ENCODE results near the gene PTGER4.

PTGER4 gene

DNA sequence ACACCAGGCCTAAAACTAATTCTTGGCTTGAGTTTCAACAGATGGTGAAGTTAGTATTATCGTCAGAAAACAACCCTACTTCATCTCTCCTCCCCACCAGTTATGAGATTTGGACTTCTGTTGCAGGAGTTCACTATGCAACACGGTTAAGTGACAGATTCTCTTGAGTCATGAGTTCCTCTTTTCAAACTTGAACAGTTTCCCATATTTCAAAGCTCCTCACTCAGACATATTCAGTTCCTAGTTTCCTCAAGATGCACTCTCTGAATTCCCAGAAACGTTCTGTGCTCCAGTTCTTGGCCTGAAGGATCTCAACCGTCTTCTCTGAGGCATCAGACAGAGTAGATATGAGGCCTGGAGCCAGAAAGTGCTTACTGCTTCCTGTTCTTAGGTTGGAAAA lies 7.3 kb upstream of the PTGER4 start:
- DNase-seq: no peak

DNA sequence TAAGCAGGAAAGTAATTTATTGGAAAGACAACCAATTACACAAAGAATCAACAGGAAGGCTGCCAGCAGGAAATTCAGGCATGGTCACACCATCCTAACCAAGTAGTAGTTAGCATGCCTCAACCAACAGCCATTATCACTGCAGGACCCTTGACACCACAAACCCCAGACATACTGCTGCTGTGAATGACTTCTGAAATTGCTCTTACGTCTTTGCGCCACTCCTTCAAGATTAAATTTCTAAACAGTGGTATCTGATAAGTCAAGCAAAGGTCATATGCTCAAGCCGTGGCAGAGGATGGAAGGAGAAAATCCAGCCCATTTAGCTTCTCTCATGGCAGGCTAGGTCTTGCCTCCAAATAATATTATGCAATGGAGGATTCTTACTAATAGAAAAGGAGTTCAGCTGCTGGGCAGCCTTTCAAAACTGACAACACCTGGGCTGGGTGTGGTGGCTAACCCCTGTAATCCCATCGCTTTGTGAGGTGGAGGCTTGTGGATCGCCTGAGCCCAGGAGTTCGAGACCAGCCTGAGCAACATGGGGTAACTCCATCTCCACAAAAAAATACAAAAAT lies 5.0 kb upstream of the PTGER4 start:
- DNase-seq: no peak

DNA sequence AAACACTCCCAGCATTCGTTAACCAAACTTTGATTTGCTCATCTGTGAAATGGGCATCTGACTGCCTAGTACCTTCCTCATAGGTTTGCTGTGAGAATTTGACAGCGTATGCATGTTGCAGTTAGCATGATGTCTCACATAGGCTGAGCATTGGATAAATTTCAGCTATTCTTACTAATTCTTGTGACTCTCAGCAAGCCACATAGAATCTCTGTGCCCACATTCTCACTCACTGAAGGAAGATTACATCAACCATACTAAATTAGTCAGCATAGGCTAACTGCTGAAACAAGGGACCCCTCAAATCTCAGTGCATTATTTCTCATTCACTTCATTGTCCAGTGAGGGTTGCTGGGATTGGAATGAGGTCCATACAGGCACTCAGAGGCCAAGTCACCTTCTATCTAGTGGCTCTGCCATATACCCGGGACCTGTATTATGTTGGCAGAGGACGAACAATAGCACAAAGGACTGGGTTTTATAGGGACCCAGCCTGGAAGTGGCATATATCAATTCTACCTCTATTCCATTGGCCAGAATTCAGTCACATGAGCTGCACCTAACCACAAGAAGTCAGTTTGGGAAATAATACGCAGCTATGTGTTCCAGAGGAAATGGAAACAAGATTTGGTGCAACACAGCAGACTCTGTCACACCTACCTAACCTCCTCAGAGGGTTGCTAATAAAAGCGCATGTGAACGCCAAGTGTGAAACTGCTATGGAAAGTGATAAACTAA lies 4.2 kb upstream of the PTGER4 start:
- DNase-seq: no peak

DNA sequence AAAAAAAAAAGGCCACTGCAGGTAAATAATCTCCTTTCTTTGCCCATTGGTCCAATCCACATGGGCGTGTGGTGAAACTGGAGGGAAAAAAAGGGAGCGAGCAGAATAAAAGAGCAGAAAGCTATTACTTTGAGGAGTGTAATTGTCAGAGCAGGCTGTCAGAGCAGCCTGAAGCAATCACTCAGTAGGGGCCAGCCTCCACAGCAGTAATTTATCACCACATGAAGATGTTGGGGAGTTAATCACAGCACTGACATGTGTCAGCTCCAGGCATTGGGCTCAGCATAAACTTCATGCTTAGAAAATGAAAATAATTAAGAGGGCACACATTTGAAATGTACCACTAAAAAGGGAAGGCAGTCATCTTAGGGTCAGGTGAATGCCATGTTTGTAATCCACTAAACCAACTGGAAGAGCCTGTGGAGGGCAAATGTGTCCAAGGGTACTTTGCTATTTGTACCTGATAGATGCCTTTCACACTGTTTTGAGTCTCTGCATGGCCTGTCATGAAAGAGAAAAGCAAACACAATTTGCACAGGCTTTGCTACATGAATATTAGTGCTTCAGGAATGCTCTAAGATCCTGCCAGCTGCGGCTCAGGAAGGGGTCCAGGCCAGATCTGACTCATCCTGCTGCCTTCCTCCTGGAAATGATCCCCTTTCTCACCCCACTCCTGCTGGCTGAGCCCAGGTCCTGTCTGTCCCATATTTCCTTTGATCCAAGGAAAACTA lies 2.9 kb upstream of the PTGER4 start:
- peak; percentile 83 for DNase-seq

DNA sequence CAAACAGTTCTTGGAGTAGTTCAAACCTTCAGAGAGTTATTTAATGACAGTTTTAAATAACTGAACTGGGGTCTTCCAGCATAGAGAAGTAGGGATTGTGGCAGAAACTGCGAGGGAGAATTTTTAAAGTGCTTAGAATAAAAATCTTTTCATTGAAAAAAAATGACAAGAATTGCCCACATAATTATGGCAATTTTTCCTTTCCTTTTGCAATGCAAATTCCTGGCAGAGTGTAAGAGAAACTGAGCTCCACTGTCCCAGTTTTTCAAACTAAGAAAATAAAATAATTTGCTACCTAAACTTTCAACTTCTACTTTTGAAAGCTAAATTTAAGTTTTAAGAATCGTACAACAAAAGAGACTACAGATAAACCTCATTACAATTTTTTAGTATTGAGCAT lies 2.3 kb upstream of the PTGER4 start:
- DNase-seq: no peak

DNA sequence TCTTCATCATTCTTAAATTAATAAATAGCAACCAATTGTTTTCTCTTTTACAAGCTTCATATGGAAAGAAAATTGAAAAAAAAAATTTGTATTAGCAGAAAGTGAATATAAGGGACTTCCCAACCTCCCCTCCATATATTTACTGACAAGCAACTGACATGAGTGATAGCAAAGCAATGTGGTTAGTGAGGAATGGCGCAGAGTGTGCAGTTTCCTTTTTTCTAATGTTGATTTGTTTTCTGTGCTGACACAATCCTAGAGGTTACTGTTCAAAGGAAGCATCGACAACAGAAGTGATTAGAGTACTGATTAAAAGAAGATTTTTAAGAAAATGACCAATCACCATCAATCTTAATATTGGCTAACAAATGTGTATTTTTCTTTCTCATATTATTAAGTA lies 1.7 kb upstream of the PTGER4 start:
- DNase-seq: no peak

DNA sequence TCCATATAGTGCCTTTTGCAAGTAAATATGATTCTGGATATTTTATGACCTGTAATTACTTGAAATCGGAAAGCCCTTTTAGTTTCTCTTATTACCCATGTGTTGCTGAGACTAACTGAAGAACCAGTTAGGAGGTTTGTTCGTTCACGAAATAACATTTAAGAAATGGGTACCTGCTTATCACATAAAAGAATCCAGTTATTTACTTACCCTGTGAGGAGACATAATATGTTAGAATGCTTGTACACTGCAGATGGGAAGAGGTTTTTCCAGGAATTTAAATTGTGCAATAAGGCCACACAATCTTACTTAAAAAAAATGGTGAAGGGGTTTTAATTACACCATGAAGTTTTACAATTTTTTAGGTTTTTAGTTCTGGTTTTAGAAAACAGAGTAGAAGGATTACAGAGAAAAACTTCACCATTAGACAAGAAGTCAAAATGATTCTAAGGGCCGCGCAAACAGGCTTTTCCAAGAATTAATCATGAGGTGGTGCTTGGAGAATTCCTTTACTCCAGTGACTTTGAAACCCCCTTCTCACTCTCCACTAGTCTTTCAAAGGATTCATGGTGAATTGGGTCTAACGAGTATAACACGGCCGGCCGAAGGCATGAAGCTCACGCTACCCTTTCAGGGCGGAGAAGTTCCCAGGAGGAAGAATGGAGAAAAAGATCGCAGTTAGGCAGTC lies 1.1 kb upstream of the PTGER4 start:
- no peak for DNase-seq

DNA sequence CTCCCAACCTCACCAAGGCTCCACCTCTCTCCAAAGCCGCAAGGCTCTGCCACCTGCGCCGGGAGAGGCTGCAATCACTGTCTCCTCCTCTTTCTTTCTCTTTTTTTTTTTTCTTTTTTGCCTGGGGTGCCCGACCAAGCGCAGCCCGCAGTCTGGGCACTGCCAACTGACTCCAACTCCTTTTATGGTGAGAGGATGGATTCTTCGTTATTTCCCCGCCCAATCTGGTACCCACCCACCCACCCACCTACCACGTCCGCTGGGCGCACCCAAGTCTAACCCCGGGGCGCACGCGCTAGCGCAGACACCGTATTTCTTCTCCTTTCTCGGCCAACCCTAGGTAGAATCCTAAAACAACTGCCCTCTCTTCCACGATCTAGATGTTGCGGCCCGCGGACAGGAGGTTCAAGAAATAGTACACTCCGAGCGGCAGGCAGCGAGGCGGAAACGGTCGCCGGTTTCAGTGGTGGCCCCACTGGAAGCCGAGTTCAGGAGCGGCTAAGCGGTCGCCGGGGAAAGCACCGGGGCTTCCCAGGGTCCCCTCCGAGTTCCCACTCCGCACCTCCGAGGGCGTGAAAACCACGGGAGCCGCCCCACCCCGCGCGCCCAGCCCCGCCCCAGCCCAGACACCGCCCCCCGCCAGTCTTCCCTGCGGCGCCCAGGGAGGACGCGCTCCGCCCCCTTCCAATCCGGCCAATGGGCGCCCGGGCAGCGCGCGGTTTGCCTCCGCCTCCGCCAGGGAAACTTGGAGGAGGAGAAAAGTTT lies 385 bp upstream of the PTGER4 start:
- peak; percentile 81 for DNase-seq

DNA sequence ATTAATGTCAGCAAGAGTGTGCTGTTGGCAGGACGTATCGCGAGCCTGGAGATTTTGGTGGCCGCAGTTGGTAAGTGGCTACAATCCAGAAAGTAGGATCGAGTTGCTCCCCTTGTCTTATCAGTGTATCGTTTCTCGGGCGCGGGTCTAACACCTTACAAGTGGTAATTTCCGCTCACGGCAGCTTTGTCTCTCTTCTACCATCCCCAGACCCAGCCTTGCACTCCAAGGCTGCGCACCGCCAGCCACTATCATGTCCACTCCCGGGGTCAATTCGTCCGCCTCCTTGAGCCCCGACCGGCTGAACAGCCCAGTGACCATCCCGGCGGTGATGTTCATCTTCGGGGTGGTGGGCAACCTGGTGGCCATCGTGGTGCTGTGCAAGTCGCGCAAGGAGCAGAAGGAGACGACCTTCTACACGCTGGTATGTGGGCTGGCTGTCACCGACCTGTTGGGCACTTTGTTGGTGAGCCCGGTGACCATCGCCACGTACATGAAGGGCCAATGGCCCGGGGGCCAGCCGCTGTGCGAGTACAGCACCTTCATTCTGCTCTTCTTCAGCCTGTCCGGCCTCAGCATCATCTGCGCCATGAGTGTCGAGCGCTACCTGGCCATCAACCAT lies 1.1 kb downstream of the PTGER4 start:
- DNase-seq: no peak

DNA sequence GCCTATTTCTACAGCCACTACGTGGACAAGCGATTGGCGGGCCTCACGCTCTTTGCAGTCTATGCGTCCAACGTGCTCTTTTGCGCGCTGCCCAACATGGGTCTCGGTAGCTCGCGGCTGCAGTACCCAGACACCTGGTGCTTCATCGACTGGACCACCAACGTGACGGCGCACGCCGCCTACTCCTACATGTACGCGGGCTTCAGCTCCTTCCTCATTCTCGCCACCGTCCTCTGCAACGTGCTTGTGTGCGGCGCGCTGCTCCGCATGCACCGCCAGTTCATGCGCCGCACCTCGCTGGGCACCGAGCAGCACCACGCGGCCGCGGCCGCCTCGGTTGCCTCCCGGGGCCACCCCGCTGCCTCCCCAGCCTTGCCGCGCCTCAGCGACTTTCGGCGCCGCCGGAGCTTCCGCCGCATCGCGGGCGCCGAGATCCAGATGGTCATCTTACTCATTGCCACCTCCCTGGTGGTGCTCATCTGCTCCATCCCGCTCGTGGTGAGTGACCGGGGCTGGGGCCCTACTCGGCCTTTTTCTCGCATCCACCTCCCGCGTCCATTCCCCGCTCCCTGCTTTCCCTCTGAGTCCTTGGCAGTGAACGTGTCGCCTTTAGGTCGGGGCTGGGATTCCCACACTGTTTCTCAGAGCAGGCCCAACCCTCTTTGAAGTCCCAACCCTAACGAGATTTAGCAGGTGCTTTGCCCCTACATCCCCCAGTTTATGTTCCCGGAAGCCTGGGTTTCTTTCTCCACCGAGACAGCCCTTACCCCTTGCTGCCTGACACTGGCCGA lies 1.8 kb downstream of the PTGER4 start:
- DNase-seq: no peak

DNA sequence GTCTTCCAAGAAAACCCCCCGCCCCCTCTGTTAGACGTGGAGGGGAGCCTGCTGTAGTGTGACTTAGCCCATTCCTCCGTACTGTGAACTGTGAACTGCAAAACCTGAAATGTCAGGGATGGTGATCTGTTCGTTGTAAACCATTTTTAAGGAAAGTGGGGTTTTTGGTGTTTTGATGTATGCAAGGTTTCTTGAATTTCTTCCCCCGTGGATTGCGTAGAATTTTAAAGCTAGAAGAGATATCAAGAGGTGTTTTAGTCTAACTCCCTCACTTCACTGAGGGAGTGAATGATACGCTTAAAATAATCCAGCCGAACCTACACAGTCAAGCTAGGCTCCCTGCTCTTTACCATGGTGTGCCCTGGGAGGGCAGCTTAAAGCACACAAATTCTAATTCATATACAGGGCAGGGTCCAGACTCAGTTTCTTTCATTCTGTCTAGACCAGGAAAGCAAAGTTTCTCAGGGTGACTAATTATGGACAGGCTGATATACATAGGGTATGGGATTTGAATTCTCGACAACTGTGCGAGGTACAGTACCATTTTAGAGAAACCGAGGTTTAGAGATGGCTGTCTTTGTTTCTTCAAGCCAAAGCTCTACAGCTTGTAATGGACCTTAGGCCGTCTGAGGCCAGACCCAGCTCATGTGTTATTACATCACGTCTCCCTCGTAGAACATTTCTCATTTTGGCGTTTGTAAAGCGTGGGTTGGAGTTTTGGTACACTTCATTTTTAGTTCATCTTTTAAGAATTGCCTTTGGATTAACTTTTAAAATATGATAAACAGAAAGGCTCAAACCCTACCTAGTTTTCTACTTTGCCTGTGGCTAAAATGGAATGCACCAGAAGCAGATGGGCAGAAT lies 2.7 kb downstream of the PTGER4 start:
- no peak for DNase-seq

DNA sequence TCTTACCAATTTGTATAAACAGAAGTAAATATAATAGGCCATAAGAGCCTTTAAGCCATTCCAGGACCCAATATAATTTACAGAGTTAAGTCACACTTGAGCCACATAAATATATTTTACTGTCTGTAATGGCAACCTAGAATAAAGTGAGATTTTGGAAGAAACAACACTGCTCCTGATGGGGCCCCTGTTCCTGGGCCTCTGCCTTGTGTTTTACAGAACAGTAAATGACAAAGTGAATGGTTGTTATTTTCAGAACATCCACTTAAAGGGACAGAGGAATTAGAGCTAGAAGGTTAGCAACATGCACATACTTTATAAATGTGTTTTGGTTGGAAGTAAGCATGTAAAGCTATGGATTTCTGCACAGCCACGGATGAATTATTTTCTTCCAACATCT lies 3.6 kb downstream of the PTGER4 start:
- DNase-seq: no peak

DNA sequence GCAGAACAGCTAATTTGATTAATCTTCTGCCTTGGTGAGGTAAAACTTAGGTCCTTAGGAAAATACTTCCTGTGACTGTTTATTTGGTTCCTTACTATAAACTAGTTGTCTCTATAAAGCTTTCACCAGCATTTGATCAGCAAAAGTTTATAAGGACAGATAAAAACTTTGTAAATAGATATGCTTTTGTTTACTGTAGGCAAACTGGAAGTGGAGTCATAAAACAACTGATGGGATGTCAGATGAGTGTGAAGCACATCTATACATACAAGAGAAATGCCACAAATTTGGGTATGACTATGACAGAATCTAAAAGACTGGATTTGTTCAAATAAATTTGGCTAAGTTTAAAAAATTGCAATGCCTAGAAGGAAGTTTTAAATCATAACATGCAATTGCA lies 5.5 kb downstream of the PTGER4 start:
- no peak for DNase-seq

DNA sequence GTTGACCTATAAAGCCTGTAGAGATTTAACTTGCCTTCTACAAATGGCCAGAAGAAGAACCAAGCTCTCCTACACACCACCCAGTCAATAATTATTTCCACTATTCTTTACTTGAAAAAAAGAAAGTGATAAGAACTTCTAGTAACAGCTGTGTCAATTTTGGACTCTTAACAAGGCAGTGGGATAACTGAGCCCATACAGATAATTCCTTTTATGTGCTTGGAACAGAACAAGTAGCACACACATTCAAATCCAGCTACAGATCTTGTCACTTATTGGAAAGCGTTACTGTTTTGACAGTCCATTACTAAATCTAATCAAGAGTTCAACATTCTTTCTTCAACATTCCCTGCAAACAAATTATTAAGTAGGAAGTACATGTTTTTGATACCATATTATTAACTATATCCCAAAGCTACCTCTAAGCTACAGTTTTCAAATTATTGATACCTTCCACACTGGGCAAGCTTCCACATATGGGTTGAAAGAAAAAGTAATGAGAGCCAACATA lies 6.3 kb downstream of the PTGER4 start:
- no peak for DNase-seq

DNA sequence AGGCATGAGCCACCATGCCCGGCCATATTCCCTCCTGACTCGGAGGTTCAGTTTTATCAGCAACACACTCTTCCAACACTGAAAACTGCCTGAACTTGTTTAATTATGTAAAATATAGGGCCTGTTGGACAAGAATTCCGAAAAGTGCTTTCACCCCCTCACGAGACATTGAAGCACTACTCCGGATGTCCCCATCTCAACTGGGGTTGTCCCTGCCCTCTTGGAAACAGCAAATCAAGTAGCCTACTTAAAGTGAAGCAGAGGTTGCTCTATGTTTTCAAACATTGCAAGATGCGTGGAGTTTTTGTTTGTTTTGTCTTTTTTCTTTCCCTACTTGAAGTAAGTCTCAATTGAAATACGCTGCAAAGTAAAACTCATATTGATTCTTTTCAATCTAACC lies 7.6 kb downstream of the PTGER4 start:
- no peak for DNase-seq

DNA sequence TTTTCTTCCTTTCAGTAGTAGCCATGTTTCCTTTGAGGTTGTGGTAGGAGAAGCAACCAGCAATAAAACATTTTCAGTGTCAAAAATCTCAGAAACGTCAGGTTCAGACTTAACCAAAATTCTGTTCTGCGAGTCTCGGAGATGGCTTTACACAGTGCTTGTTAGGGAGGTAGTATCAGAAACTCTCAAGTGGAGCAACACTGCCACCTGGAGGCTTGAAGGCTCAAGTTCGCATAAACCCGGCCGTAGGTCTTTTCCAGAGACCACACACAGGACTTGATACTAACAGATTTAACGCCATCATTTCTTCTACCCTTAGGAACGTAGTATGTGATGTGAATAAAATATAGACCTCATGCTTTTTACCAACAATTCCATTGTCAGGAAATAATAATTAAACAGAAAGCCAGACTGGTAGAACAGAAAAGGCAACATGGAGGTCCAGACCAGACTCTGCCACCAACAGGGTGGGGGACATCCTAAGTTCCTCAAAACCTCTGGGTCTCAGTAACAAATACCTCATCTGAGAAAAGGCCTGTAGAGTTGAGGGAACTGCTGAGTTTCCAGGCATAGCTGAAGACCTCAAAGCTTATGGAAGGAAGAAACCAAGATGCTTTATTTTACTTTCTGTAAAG lies 8.5 kb downstream of the PTGER4 start:
- peak; percentile 87 for DNase-seq

DNA sequence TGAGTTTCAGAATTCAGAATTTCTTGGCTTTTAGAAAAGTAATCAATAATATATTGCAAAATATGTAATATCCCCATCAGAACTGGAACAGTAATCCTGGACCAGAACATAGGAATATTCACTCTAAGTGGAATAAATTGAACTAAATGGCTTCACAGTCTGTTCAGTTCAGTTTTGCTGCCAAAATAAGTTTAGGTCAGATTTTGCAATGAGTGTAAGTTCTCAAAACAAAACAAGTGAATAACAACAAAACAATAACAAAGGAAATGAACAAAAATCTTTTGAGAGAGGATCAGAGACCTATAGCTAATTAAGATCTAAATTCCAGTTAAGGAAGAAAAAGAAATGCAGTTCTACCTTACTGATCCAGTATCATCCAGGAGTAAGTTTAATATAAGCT lies 9.3 kb downstream of the PTGER4 start:
- DNase-seq: no peak

DNA sequence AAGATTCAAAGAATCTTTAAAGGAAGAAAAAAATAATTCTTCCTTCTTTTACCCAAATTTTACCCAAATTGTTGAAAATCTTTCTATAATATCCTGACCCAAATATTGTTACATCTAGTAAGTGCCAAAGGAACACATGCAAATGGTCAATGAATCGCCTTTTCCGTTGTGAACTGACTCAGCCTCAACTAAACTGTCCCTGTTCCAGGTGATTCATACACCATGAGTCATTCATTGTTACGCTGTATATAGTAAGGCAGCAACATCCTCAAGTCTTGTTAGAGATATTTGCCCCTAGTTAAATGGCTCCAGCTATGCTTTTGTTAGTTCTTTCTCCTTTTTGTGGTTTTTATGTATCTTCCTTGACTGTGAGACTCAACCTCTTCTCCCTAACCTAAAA lies 9.7 kb downstream of the PTGER4 start:
- DNase-seq: peak; percentile 95

DNA sequence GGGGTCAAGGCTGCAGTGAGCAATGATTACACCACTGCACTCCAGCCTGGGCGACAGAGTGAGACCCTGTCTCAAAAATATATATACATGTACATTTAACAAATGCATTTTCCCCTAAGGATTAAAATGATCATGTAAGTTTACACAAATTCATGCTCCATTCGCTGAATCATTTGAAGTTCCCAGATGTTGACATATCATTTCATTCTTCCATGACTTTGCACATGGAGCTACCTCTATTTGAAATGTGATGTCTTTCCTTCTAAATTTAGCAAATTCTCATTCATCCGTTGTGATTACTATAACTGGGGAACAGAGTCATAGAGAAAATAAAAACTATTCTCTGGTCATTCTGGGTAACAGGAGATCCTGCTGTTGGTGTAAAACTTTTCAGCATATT lies 10.6 kb downstream of the PTGER4 start:
- DNase-seq: no peak

DNA sequence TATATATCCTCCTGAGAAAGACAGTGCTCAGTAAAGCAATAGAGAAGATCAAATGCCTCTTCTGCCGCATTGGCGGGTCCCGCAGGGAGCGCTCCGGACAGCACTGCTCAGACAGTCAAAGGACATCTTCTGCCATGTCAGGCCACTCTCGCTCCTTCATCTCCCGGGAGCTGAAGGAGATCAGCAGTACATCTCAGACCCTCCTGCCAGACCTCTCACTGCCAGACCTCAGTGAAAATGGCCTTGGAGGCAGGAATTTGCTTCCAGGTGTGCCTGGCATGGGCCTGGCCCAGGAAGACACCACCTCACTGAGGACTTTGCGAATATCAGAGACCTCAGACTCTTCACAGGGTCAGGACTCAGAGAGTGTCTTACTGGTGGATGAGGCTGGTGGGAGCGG lies 12.2 kb downstream of the PTGER4 start:
- no peak for DNase-seq
